Tibial nerve (tissue), 3 donors: ENCODE measurements around the gene RASAL2.
"Not testable (repeated sequence)": the region's sequence is repeated elsewhere in the genome, so short reads cannot be mapped to it uniquely, and the experiment has no call there.

Experiments
- CTCF ChIP-seq, 5 experiments: fragments of 200-600 bp in 3 of 5; fragments of 450-650 bp in 2 of 5; sonication (generic) in 3 of 5; IDR thresholded peaks; one replicate each; pipeline ENCODE4 v1.5.1; 2016 to 2019; ENCODE audit warnings: antibody characterized with exemption in 5 of 5, mild to moderate bottlenecking in 3 of 5, moderate library complexity in 2 of 5
- POLR2A ChIP-seq, 2 donors: fragments of 450-650 bp; IDR thresholded peaks; one replicate each; pipeline ENCODE4 v1.6.1; 2017; ENCODE audit warnings: antibody characterized with exemption in 2 of 2, mild to moderate bottlenecking in 2 of 2, moderate library complexity in 2 of 2

- not testable (repeated sequence) for TF ChIP-seq POLR2A, CTCF (IDR thresholded peaks at IDR 0.05)
Measured at GRCh38 chr1:178248284-178248683, 154.4 kb downstream of the RASAL2 start.
